GM18858 (cell line): ENCODE results near the gene PDE7B.
"Not testable (repeated sequence)": the region's sequence is repeated elsewhere in the genome, so short reads cannot be mapped to it uniquely, and the experiment has no call there.

Experiments used
- ATAC-seq: cut with Tn5 transposase; IDR thresholded peaks from one replicate; pipeline ENCODE4 v1.9.1; 2021; ENCODE audit not compliant: unreplicated experiment

Gene PDE7B

DNA sequence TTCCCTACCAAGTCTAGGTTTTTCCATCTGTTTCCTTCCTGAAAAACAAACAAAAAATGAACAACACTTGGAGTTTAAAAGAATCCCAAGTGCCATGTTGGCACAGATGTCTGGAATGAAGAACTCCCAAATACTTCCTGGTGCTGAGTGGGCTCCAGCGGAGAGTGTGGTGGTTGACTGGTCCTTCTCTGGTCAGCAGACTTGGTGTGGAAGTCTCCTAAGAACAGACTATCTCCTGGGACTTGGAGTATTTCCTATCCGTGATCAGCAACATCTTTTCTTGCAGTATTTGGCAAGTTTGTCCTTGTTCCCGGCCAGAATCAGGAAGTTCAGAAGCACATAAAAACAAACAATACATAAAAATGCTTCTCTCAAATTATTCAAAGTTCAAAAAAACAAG is 244.5 kb downstream of the PDE7B start:
- no peak for ATAC-seq

DNA sequence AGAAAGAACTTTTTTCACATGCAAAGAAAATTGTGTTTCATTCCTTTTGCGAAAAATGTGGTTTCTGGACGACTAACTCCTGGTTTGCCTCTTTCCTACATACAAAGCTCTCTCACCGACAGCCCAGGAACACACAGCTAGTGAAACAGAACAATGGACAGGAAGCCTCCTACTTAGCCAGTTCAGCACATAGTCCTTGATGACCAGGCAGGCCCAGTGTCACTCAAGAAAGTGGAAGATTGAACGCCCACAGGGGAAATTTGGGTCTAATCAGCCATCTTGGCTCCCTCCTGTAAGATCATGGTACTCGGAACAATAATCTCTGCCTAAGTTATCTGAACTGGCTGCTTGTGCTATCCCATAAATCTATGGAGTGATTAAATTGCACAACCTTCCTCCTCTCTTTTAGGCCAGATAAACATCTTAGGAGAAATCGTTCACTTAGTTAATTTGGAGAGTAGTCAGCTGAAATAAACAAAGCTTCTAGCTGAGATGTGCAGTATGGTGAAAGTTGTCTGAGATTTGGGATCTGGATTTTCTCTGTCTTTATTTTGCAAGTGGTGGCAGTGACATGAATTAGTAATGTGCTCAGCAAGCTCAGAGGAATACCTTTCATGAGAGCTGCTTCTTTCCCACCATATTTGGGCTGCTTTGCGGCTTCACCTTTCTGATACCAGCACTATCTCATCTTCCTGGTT is 251.6 kb downstream of the PDE7B start:
- ATAC-seq: no peak

DNA sequence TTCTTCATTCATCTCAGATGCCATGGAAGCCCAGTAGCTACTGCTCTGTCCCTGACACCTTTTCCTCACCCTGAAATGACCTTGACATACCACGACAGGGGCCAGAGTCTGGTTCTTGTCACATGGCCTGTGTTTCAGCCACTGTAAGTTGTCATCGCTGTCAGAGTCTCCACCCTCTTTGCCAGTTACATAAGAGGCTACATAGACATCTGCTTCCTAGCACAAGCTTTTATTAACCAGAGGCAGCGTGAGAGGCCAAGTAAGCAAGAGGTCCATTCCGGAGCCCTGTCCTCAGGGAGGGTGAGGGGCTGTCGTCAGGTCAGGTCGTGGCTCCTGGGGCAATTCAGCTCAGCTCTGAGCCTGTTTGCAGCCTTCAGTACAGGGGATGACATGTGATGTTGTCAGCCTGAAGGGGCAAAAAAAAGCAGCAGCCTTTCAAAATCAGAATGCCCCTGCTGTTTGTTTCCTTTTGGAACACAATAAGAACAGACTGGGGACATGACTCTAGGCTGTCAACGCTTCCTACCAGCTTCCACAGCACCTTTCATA is 252.3 kb downstream of the PDE7B start:
- ATAC-seq: no peak

DNA sequence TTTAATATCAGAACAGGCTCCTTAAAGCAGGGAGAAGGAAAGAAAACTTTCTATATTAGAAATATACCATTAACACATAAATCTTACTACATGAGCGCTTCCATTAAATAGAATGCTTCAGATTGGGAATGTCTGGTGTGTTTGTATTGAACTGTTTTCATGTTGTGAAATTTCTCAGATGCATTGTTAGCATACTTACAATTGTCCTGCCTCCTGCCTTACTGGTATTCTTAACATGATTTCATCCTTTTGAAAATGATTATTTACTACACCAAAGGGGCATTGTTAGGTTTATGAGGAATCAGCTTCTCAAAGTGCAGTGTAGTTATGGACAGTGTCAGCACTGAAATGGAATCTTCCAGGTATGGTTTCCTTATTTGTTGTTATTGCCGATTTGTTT is 253.1 kb downstream of the PDE7B start:
- no peak for ATAC-seq

- ATAC-seq: not testable (repeated sequence)
Measured at GRCh38 chr6:136105797-136106196, 254.3 kb downstream of the PDE7B start.

GRCh38 chr6:136108361-136108945 is 257.0 kb downstream of the PDE7B start:
- no peak for ATAC-seq

DNA sequence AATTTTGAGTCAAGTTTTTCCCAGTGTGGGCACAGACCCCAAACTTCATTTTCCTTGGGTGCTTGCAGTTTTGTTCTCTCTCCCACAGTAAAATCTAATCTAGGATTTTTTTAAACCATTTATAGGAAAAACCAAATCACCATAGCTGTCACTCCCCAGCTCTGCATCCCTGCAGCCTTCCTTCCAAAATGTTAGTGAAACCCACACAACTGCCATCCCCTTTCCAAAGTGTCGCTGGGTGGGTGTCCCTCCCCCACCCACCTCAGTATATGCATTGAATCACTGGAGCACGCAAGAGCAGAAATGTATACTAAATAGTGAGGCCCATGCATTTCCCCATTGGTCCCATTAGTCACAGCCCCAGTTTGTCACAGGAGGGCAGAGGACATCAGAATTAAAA is 260.3 kb downstream of the PDE7B start:
- ATAC-seq: no peak

DNA sequence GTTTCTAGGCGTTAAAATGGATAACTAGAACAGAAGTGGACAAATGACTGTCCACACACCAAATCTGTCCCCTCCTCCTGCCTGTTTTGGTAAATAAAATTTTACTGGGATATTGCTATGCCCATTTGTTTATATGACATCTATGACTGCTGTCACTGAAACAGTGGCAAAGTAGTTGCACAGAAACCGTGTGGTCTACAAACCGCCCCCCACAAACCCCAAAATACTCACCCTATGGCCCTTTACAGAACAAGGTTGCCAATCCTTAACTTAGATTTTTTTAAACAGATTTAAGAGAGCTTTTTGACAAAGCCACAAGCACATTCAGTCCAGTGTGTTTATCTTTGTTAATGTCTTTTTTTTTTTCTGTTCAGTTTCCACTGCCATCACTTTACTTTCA is 260.8 kb downstream of the PDE7B start:
- no peak for ATAC-seq

DNA sequence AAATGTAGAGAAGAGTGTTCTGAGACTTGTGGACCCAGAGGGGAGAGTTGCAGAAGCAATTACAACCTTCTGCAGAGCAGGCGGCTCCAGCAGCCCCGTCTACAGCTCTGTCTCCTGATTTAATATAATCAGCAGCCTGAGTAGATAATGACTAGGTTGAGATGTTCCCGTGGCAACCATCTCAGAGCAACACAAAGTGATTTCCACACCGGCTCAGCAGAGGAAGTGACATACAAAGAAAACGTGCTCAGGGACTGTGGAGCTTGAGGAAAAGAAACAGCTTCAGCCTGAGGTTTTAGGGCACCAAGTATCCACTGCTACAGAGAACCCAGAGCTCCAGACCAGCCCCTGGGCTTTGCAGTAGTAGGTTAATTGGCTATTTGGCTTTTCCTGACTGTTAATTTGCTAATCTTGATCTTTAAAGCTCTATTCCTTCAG is 262.3 kb downstream of the PDE7B start:
- no peak for ATAC-seq

DNA sequence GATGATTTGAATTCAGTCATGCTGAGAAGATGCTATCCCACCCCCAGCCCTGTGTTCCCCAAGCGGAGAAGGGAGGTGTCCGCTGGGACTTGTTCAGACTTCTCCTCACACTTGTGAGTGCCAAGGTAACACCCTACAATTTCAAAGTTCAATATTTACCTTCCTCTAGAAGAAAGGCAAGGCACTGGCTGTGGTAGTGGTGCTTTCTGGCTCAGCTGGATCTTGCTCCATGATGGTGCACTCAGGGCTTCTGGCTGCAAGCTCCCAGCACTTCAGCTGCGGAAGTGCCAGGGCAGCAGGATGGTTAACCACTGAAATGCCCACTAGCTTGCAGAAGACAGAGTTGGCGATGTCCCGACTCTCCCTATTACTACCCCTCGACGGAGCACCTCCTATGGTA is 263.2 kb downstream of the PDE7B start:
- ATAC-seq: no peak

DNA sequence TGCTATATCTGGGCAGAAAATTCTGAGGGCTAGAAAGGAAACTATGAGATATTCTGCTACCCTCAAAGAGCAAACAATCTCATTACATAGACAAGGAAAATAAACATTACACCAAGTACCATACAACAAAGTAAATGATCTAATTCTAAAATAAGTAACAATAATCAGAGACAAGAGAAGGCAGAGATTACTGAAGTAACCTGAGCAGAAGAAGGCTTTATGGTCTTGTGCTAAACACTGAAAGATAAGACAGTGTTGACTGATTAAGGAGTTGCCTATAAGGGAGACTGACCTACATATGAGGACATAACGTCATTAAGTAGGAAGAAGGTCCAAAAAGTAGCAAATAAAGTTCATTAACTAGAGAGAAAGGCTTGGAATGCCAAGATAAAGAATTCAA is 264.4 kb downstream of the PDE7B start:
- no peak for ATAC-seq

- ATAC-seq: no peak
Measured at GRCh38 chr6:136117081-136117480, 265.6 kb downstream of the PDE7B start.

- no peak for ATAC-seq
Measured at GRCh38 chr6:136118787-136119186, 267.3 kb downstream of the PDE7B start.

- no peak for ATAC-seq
Measured at GRCh38 chr6:136123468-136123867, 272.0 kb downstream of the PDE7B start.

GRCh38 chr6:136125585-136125984 is 274.1 kb downstream of the PDE7B start:
- ATAC-seq: no peak

DNA sequence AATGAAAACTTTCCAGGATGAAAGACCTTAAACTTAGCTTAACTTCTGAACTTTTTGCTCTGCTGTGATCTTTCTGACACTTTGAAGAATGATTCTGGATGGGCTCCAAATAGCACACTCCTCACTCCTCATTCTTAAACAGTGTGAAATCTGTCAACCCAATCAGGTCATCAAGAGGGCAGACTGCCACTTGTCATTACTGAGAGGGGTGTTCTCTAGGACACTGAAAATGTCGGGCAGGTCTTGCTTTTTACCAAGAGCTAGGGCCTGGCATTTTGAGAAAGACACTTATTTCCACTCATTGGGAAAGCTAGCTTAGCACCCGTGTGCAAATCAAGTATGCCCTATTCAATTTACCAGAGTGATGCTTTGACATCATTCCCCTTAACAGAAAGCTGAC is 276.4 kb downstream of the PDE7B start:
- no peak for ATAC-seq

DNA sequence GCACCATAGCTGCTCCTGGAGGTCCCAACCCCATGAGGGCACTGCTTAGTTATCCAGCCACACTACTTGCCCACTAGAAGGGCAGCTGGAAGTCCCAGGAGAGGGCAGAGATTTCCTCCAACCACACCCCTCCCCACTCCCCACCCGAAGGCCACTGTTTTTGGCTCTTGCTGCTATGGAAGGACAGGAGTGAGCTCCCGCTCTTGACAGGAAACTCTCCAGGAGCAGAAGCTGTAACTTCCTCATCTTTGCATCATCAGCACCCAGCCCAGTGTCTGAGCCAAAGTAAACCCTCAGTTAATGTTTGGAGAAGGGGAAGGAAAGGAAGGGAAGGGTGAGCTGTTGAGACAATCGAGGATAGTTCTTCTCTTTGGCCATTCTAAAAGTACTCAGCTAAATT is 277.9 kb downstream of the PDE7B start:
- no peak for ATAC-seq

DNA sequence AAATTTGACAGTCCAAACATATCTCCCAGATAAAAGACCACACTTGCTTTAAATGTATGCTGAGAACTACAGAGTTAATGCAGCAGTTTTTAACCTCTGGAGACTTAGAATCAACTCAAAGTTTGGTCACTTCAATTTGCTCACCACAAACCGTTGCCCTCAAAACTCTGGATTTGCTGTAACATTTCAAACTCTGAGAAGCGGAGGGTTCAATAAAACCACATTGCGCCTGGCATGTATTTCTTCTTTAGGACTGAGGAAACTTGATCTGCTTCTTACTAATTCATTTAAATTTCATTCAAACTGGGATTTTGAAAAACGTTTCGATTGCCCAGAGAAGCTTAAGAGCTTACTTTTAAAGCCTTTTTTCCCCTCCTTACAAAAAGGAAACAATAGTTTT is 282.8 kb downstream of the PDE7B start:
- no peak for ATAC-seq

DNA sequence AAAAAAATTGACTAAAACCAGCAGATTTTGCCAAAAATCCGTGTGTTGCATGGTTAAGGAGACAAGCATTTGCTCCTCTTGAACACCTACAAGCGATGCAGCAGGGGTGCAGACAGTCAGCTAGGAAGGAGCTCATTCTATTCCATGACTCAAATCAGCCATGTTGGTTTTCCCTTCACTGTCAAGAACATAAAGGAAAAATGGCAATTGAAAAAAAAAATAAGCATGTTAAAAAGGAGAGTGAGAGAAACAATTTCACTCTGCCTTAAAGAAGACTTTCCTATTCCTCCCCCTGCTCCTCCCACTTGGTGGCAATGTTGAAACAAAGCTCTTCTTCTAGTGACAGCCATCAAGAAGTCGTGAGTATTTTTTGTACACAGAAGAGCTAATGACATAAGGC is 283.2 kb downstream of the PDE7B start:
- ATAC-seq: no peak

- ATAC-seq: no peak
Measured at GRCh38 chr6:136136274-136136673, 284.8 kb downstream of the PDE7B start.

DNA sequence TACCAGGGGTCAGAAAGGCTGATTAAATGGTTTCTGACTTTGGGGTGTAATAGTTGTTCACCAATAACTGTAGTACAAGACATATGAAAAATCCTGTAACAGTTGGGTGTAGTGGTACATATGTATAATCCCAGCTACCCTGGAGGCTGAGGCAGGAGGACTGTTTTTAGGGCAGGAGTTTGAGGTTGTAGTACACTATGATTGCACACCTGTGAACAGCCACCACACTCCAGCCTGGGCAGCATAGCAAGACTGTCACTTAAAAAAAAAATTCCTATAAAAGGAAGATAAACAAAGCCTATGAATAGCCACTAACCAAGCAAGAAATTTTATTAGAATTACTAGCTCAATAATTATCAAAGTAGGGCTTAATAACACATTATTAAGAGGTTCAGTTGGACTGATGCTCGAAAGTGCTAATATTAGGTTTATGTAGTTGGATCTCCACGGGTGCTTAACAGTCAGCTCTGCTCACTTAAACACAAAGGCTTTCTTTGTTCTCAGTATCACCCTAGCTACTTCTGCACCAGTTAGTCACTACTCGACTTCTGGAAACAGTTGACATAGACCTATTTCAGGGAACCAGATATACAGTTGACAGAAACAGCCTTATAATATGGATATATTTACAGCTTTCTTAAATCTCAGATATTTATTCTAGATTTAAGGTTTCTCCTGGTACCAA is 285.6 kb downstream of the PDE7B start:
- no peak for ATAC-seq

- ATAC-seq: no peak
Measured at GRCh38 chr6:136137739-136138402, 286.4 kb downstream of the PDE7B start.
